ENCODE data around the gene CCDC102A. TPM values are rescaled to one million over a fixed set of nuclear protein-coding genes. Genes with fewer than 3 reads are reported as not detected.
A peak's percentile ranks its signal among the peaks of the same experiment; 100 is the strongest.

CCDC102A gene
- total and polyA plus RNA-seq, 9 of the 15 experiments (the other 6 are each of a cell fraction or from before 2014, with no cell fraction given): 0.03 to 4.9 (median 1.4) TPM

- TF ChIP-seq BACH1 (tag; IDR thresholded peaks at IDR 0.05) (no peak), PHF8 (IDR thresholded peaks at IDR 0.05; ENCODE audit: borderline replicate concordance, low read length) (peak; percentile 94), FOS (IDR thresholded peaks at IDR 0.05; ENCODE audit: extremely low read depth, insufficient read length) (no peak), KLF6 (CRISPR knock-in tag; IDR thresholded peaks at IDR 0.05; ENCODE audit: borderline replicate concordance) (no peak), TCF7L2 (IDR thresholded peaks at IDR 0.05; ENCODE audit: low read depth, low read length) (no peak), ZEB2 (IDR thresholded peaks at IDR 0.05) (no peak), HOXB6 (CRISPR knock-in tag; IDR thresholded peaks at IDR 0.05; ENCODE audit: borderline replicate concordance) (no peak), NR3C1 (CRISPR knock-in tag; IDR thresholded peaks at IDR 0.05) (no peak), IRF2 (CRISPR knock-in tag; IDR thresholded peaks at IDR 0.05) (no peak), TAF15 (IDR thresholded peaks at IDR 0.05; ENCODE audit: low read depth, low read length) (no peak), PHF21A (IDR thresholded peaks at IDR 0.05; ENCODE audit: borderline replicate concordance, low read depth) (no peak), YBX1 (IDR thresholded peaks at IDR 0.05) (no peak), ZNF639 (CRISPR knock-in tag; conservative IDR thresholded peaks at IDR 0.05 in 1 of 2, IDR thresholded peaks at IDR 0.05 in 1 of 2) (0 out of 4 replicates have a peak, but pooled peaks of 1 of the 2 experiments have one; percentile 40), NKRF (IDR thresholded peaks at IDR 0.05; ENCODE audit: borderline replicate concordance) (peak; percentile 58; the same call in 1 of the 2 replicates), E2F4 (CRISPR knock-in tag; IDR thresholded peaks at IDR 0.05; ENCODE audit: low read depth) (no peak), EWSR1 (IDR thresholded peaks at IDR 0.05; ENCODE audit: borderline replicate concordance, low read depth, partially characterized antibody) (no peak), CHAMP1 (IDR thresholded peaks at IDR 0.05) (peak; percentile 66), ARID3A (IDR thresholded peaks at IDR 0.05; ENCODE audit: borderline replicate concordance, low read depth, low read length) (no peak)
These were observed 74.0 kb downstream of the CCDC102A start, which contains the start of gene POLR2C (continued) for GRCh38 chr16:57462209-57462977.

Measured in K562 (cell line).